Neuronal stem cell (in vitro differentiated cells): Measurements from ENCODE around the gene THADA.
A peak's percentile ranks its signal among the peaks of the same experiment; 100 is the strongest.

Experiments
- DNase-seq: peaks from one replicate; pipeline ENCODE4 v3.0.0-alpha.2; 2013; ENCODE audit warnings: low spot score
- H2AFZ ChIP-seq: one replicate; pipeline ENCODE4 v1.6.1; 2013; ENCODE audit warnings: mild to moderate bottlenecking, low read length, inconsistent platforms
- H2AK5ac ChIP-seq: 2 replicates; pipeline ENCODE4 v1.6.1; 2013; ENCODE audit warnings: low read depth, mild to moderate bottlenecking, inconsistent platforms, low read length, moderate library complexity, mixed read lengths
- H2BK120ac ChIP-seq: 2 replicates; pipeline ENCODE4 v1.6.1; 2013; ENCODE audit warnings: low read depth, mild to moderate bottlenecking, inconsistent platforms, low read length, moderate library complexity, mixed read lengths
- H2BK12ac ChIP-seq: one replicate; pipeline ENCODE4 v1.6.1; 2013; ENCODE audit warnings: low read length, inconsistent platforms
- H2BK15ac ChIP-seq: 2 replicates; pipeline ENCODE4 v1.6.1; 2013; ENCODE audit warnings: mild to moderate bottlenecking, low read length, inconsistent platforms, mixed read lengths
- H2BK5ac ChIP-seq: one replicate; pipeline ENCODE4 v1.6.1; 2013; ENCODE audit warnings: inconsistent platforms, mild to moderate bottlenecking, low read length, moderate library complexity
- H3K14ac ChIP-seq: one replicate; pipeline ENCODE4 v1.6.1; 2013; ENCODE audit warnings: low read length, inconsistent platforms
- H3K18ac ChIP-seq: 2 replicates; pipeline ENCODE4 v1.6.1; 2013; ENCODE audit warnings: low read length, inconsistent platforms
- H3K23ac ChIP-seq: 2 replicates; pipeline ENCODE4 v1.6.1; 2013; ENCODE audit warnings: low read depth, mild to moderate bottlenecking, mixed read lengths, low read length, inconsistent platforms; ENCODE audit not compliant: poor library complexity
- H3K27ac ChIP-seq: replicated peaks from 3 replicates; pipeline ENCODE4 v1.5.1; 2013; ENCODE audit warnings: low read length, inconsistent platforms
- H3K27me3 ChIP-seq, 3 experiments: 2 replicates each; pipeline ENCODE4 v1.6.1; 2013; ENCODE audit warnings: low read length in 3 of 3, mild to moderate bottlenecking in 2 of 3, inconsistent platforms in 1 of 3, low read depth in 1 of 3, mixed read lengths in 1 of 3, moderate library complexity in 1 of 3; ENCODE audit not compliant: control insufficient read depth in 3 of 3, insufficient read depth in 3 of 3
- H3K36me3 ChIP-seq, 2 donors: replicated peaks in 1 of 2; 2 replicates each; pipeline ENCODE4 v1.6.1; 2013; ENCODE audit warnings: low read length in 2 of 2; ENCODE audit not compliant: control insufficient read depth in 2 of 2, insufficient read depth in 2 of 2
- H3K4ac ChIP-seq: 2 replicates; pipeline ENCODE4 v1.6.1; 2013; ENCODE audit warnings: inconsistent platforms, mild to moderate bottlenecking, low read length, moderate library complexity
- H3K4me1 ChIP-seq, 2 donors: 1 replicate in 1 of 2; 2 replicates in 1 of 2; pipeline ENCODE4 v1.6.1; 2013; ENCODE audit warnings: low read length in 2 of 2, low read depth in 1 of 2; ENCODE audit not compliant: control insufficient read depth in 2 of 2, insufficient read depth in 1 of 2
- H3K4me2 ChIP-seq: one replicate; pipeline ENCODE4 v1.6.1; 2013; ENCODE audit warnings: mild to moderate bottlenecking, low read length, inconsistent platforms; ENCODE audit not compliant: insufficient read depth, poor library complexity, severe bottlenecking
- H3K4me3 ChIP-seq, 2 donors: 2 replicates each; pipeline ENCODE4 v1.5.1; 2013; ENCODE audit warnings: low read length in 2 of 2, mild to moderate bottlenecking in 2 of 2, inconsistent platforms in 1 of 2, moderate library complexity in 1 of 2
- H3K79me1 ChIP-seq: one replicate; pipeline ENCODE4 v1.6.1; 2013; ENCODE audit warnings: low read depth, mild to moderate bottlenecking, inconsistent platforms, low read length, moderate library complexity
- H3K9ac ChIP-seq: one replicate; pipeline ENCODE4 v1.6.1; 2013; ENCODE audit warnings: mild to moderate bottlenecking, low read depth, low read length, inconsistent platforms; ENCODE audit not compliant: poor library complexity
- H3K9me3 ChIP-seq, 2 donors: replicated peaks in 1 of 2; 2 replicates each; pipeline versions ENCODE3 to v1.6.1; 2013; ENCODE audit warnings: low read length in 2 of 2, mild to moderate bottlenecking in 2 of 2, inconsistent platforms in 1 of 2, low read depth in 1 of 2, mixed read lengths in 1 of 2, moderate library complexity in 1 of 2; ENCODE audit not compliant: control insufficient read depth in 2 of 2, insufficient read depth in 1 of 2
- H4K8ac ChIP-seq: one replicate; pipeline ENCODE4 v1.6.1; 2013; ENCODE audit warnings: low read depth, mild to moderate bottlenecking, inconsistent platforms, low read length, moderate library complexity
- H4K91ac ChIP-seq: one replicate; pipeline ENCODE4 v1.6.1; 2013; ENCODE audit warnings: low read length, low read depth, mild to moderate bottlenecking, inconsistent platforms; ENCODE audit not compliant: poor library complexity
- WGBS, 2 donors: extraction: QIAGEN DNeasy Blood & Tissue Kit; methylation state at CpG; one replicate each; pipeline ENCODE4 v1.1.7; 2013; ENCODE audit warnings: missing lambda C conversion rate in 2 of 2, mixed read lengths in 1 of 2; ENCODE audit not compliant: insufficient read length in 2 of 2, insufficient replicate concordance in 1 of 2; ENCODE audit errors: extremely low coverage in 2 of 2; 5-methylcytosine and 5-hydroxymethylcytosine counted together

THADA gene

GRCh38 chr2:43455296-43455695 is 140.5 kb downstream of the THADA start:
- Histone ChIP-seq H3K14ac (no peak overlapping the region), H3K79me1 (no peaks in the 10 kb centered on the region), H4K91ac (no peak overlapping the region), H2AFZ (peak overlapping the region; percentile 5), H3K18ac (no peak overlapping the region), H3K36me3 (peaks cover 0 to 2% of the 10 kb centered on the region in 2 donors), H3K27me3 (no peaks in the 10 kb centered on the region), H3K4me1 (peaks cover 0 to 23% of the 10 kb centered on the region in 2 donors), H3K4me2 (no peak overlapping the region), H3K4ac (no peak overlapping the region), H2BK120ac (no peak overlapping the region), H2AK5ac (no peak overlapping the region), H2BK15ac (no peak overlapping the region), H2BK5ac (no peak overlapping the region), H3K27ac (no peak overlapping the region), H4K8ac (no peak overlapping the region), H3K23ac (no peak overlapping the region), H3K9ac (no peak overlapping the region), H2BK12ac (no peak overlapping the region), H3K9me3 (peaks cover 0 to under 1% of the 10 kb centered on the region in 2 donors), H3K4me3 (no peak overlapping the region)
- WGBS, 2 donors, result 100% methylated on average over 2 of the region's 5 CpGs; no CpG with 5 or more reads in 1 of the 2 donors
- DNase-seq, result no peak

DNA sequence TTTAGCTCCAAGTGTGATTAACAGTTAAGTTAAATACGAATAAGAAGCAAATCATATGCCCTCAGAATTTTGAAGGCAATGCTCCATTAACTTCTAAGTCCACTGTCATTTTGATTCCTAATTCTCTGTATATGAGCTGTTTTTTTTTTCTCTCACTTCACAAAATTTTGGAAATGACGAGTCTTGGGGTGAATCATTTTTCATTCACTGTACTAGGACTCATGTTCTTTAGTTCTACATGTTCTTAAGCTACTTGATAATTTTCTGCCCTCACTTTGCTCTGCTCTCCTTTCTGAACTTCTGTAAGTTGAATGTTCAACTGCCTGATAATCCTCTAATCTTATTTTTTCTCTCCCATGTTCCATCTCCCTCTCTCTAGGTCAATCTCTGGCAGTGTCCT is 141.0 kb downstream of the THADA start:
- H3K4me2 ChIP-seq, result no peak overlapping the region
- no peak overlapping the region for H2AK5ac ChIP-seq
- H3K79me1 ChIP-seq, result no peaks in the 10 kb centered on the region
- H2BK15ac ChIP-seq, result no peak overlapping the region
- no peak overlapping the region for H2AFZ ChIP-seq
- peaks cover 0 to 23% of the 10 kb centered on the region in 2 donors for H3K4me1 ChIP-seq
- no peak overlapping the region for H2BK12ac ChIP-seq
- H3K27ac ChIP-seq, result no peak overlapping the region
- H4K91ac ChIP-seq, result no peak overlapping the region
- no peak overlapping the region for H2BK5ac ChIP-seq
- peaks cover 0 to 2% of the 10 kb centered on the region in 2 donors for H3K36me3 ChIP-seq
- no peak overlapping the region for H3K4ac ChIP-seq
- H3K27me3 ChIP-seq, result no peaks in the 10 kb centered on the region
- H3K9me3 ChIP-seq, result peaks cover 0 to 2% of the 10 kb centered on the region in 2 donors
- H3K18ac ChIP-seq, result no peak overlapping the region
- H3K4me3 ChIP-seq, result no peak overlapping the region
- no peak overlapping the region for H3K23ac ChIP-seq
- no peak overlapping the region for H3K14ac ChIP-seq
- no peak overlapping the region for H3K9ac ChIP-seq
- DNase-seq, result no peak
- H4K8ac ChIP-seq, result no peak overlapping the region
- H2BK120ac ChIP-seq, result no peak overlapping the region
- WGBS, 2 donors, result no CpG with 5 or more reads among the region's 2 CpGs

- Histone ChIP-seq H3K9me3 (peaks cover 0 to 2% of the 10 kb centered on the region in 2 donors), H3K36me3 (no peaks in the 10 kb centered on the region), H3K4me1 (peaks cover 0 to 26% of the 10 kb centered on the region in 2 donors), H3K9ac (no peak overlapping the region), H4K8ac (no peak overlapping the region), H3K23ac (no peak overlapping the region), H2AFZ (no peak overlapping the region), H3K4me3 (no peak overlapping the region), H4K91ac (no peak overlapping the region), H3K79me1 (no peaks in the 10 kb centered on the region), H3K4me2 (no peak overlapping the region), H2BK12ac (no peak overlapping the region), H2BK5ac (no peak overlapping the region), H3K4ac (no peak overlapping the region), H2BK120ac (no peak overlapping the region), H3K14ac (no peak overlapping the region), H3K18ac (no peak overlapping the region), H2BK15ac (no peak overlapping the region), H3K27me3 (no peaks in the 10 kb centered on the region), H3K27ac (no peak overlapping the region), H2AK5ac (no peak overlapping the region)
- no CpG with 5 or more reads among the region's 6 CpGs for WGBS, 2 donors
- no peak for DNase-seq
Measured at GRCh38 chr2:43453179-43454170, 142.4 kb downstream of the THADA start.

GRCh38 chr2:43452318-43452731 is 143.5 kb downstream of the THADA start:
- no peaks in the 10 kb centered on the region for H3K36me3 ChIP-seq
- no peak overlapping the region for H4K91ac ChIP-seq
- H3K14ac ChIP-seq, result no peak overlapping the region
- no peaks in the 10 kb centered on the region for H3K27me3 ChIP-seq
- no peak overlapping the region for H2BK12ac ChIP-seq
- no peak overlapping the region for H3K18ac ChIP-seq
- H3K4me3 ChIP-seq, result no peak overlapping the region
- H3K4me1 ChIP-seq, result peaks cover 4 to 26% of the 10 kb centered on the region in 2 donors
- no peak overlapping the region for H3K4ac ChIP-seq
- H2AFZ ChIP-seq, result no peak overlapping the region
- no peak overlapping the region for H2BK5ac ChIP-seq
- H3K79me1 ChIP-seq, result no peaks in the 10 kb centered on the region
- no peak overlapping the region for H3K9ac ChIP-seq
- WGBS, 2 donors, result no CpG with 5 or more reads among the region's 1 CpG
- H2BK120ac ChIP-seq, result no peak overlapping the region
- no peak overlapping the region for H3K4me2 ChIP-seq
- H3K9me3 ChIP-seq, result peaks cover 0 to 2% of the 10 kb centered on the region in 2 donors
- no peak overlapping the region for H4K8ac ChIP-seq
- H3K23ac ChIP-seq, result no peak overlapping the region
- no peak overlapping the region for H2BK15ac ChIP-seq
- no peak overlapping the region for H2AK5ac ChIP-seq
- DNase-seq, result no peak
- no peak overlapping the region for H3K27ac ChIP-seq
